NOMO-1 treated with DMSO at 0.1 percent for 48 hours (cell line): ENCODE measurements around the gene GNG2.

ENCODE experiments used
- DNase-seq: peaks from one replicate; lab custom pipeline; 2025; ENCODE audit not compliant: unreplicated experiment; lab: John Stamatoyannopoulos, UW

Gene GNG2

GRCh38 chr14:52015411-52016030, 155.1 kb downstream of the GNG2 start:
- no peak for DNase-seq

GRCh38 chr14:52018252-52018651, 157.8 kb downstream of the GNG2 start:
- no peak for DNase-seq

- no peak for DNase-seq
Measured at GRCh38 chr14:52018970-52019369, 158.6 kb downstream of the GNG2 start.
